Measurements from ENCODE around the gene KLHL40.

Gene KLHL40

GRCh38 chr3:42688016-42688415 is 2.7 kb downstream of the KLHL40 start:
- no peak for FAIRE-seq
- no peak for DNase-seq (ENCODE audit: insufficient read length, low spot score)

GRCh38 chr3:42688487-42689420 is 3.4 kb downstream of the KLHL40 start:
- no peak for DNase-seq (ENCODE audit: insufficient read length, low spot score)
- no peak for FAIRE-seq

DNA sequence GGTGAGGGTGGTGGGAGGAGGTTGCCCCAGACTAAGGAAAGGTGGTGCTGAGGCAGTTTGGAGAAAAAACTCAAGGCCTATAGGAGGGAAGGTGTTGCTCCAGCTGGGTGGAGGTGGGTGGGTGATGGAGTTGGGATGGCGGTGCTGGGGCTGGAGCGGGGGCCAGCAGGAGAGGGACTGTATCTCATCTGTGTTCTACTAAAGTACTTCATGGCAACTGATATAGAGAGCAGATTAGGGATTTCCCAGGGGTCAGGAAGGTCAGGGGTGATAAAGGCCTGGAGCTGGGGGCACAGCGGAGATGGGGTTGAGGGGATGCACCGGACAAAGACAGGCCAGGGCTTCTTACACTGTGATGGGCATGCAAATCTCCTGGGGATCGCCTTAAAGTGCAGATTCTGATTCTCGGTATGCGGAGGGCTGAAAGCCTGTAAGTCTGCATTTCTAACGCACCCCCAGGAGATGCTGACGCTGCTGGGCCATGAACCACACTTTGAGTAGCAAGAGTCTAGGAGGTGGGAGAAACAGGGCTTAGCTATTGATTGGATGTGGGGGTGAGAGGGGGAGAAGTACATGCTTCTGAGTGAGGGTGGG is 4.2 kb downstream of the KLHL40 start:
- DNase-seq (ENCODE audit: insufficient read length, low spot score) (no peak), FAIRE-seq (no peak)

GRCh38 chr3:42690191-42690590 is 4.9 kb downstream of the KLHL40 start:
- DNase-seq (ENCODE audit: insufficient read length, low spot score) = no peak
- FAIRE-seq = no peak

- no peak for FAIRE-seq
Measured at GRCh38 chr3:42690766-42691680, 5.7 kb downstream of the KLHL40 start.

DNA sequence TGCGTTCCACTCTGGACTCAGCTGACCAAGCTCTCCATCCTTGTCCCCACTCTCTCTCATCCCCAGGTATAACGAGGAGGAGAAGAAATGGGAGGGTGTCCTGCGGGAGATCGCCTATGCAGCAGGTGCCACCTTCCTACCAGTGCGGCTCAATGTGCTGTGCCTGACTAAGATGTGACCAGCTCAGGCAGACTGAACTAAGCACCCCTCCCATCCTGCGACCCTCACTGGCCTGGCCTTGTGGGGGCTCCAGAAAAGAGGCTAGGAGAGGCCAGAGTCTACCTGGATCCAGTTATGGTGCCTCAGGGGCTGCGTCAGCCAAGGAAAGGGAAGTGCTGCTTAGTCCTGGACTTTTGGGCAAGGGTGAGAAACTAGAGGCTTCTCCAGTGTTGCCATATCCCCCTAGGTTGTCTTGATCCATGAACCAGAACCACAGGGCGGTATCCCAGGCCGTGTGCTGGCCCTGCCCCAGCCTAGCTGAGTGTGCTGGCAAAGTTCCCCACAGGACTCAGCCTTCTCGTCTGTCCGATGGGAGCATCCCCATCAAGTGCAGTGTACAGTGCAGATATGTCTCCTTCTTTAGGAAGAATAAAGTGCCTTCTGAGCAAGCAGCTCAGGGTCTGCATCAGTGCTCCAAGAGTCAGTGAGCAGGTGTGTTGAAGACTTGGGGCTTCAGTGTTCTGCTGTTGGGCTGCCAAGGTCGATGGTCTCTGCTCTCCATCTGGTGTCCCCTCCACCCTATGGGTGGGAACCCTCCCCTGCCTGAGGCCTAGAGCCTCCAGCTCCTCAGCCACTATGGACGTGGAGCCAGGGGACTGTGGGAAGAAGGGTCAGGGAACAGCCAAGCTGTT is 6.7 kb downstream of the KLHL40 start:
- FAIRE-seq (no peak), DNase-seq (ENCODE audit: insufficient read length, low spot score) (no peak)

More at GRCh38 chr3:42690766-42691680, 5.7 kb downstream of the KLHL40 start:
- no peak for DNase-seq (ENCODE audit: insufficient read length, low spot score)

DNA sequence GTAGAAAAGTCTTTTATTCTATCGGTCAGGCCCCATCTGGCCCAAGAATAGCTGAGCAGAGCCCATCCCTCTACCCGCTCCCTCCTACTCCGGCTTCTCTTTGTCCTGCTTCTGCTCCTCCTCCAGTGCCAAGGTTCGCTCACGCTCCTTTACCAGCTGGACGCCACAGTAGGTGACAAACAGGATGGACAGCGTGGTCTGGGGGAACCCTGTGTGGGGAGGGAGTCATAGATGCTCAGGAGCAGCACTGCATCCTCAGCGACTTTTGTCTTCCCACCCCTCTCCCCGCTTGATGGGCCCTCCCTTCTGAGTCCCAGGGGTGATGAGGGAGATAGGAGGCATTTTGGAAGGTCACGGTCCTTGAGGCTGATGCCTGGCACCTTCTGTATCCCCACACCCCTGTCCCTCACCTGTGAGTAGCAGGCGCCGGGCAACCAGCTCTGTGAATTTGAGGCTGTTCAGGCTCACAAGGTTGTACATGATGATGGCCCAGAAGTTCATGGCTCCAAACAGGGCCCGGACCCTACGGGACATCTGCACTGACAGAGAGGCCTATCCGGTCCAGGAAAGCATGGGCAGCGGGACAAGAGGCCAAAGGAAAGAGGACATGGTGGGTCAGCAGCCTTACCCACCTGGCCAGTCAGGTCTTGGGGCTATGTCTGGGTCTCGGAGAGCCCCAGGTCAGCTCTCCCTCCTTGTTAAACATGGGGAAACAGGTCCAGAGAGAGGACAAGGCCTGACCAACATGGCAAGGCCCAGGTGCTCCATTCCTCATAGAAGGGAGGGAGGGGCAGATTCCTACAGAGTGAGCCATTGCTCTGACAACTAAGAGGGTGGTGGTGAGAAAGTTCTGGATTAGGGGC is 7.6 kb downstream of the KLHL40 start:
- DNase-seq (ENCODE audit: insufficient read length, low spot score) = no peak

GRCh38 chr3:42693530-42693930 is 8.2 kb downstream of the KLHL40 start:
- no peak for FAIRE-seq

More for the DNA sequence above, 7.6 kb downstream of the KLHL40 start:
- no peak for FAIRE-seq

DNA sequence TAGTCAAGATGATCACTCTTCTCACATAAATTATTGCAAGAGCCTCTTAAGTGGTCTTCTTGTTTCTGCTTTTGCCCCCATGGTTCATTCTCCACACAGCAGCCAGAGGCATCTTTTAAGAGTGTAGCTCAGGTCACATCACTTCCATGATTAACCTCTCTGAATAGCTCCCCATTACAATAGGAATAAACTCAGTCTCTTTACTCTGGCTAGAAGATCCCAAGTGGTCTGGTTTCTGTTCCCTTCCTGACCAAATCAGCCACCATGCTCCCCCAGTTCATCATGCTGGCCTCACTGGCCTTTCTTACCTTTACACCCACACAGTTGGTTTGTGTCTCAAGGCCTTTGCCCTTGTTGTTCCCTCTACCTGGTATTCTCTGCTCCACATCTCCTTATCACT is 9.0 kb downstream of the KLHL40 start:
- FAIRE-seq (no peak), DNase-seq (ENCODE audit: insufficient read length, low spot score) (no peak)

More at GRCh38 chr3:42693530-42693930, 8.2 kb downstream of the KLHL40 start:
- DNase-seq (ENCODE audit: insufficient read length, low spot score) = no peak

DNA sequence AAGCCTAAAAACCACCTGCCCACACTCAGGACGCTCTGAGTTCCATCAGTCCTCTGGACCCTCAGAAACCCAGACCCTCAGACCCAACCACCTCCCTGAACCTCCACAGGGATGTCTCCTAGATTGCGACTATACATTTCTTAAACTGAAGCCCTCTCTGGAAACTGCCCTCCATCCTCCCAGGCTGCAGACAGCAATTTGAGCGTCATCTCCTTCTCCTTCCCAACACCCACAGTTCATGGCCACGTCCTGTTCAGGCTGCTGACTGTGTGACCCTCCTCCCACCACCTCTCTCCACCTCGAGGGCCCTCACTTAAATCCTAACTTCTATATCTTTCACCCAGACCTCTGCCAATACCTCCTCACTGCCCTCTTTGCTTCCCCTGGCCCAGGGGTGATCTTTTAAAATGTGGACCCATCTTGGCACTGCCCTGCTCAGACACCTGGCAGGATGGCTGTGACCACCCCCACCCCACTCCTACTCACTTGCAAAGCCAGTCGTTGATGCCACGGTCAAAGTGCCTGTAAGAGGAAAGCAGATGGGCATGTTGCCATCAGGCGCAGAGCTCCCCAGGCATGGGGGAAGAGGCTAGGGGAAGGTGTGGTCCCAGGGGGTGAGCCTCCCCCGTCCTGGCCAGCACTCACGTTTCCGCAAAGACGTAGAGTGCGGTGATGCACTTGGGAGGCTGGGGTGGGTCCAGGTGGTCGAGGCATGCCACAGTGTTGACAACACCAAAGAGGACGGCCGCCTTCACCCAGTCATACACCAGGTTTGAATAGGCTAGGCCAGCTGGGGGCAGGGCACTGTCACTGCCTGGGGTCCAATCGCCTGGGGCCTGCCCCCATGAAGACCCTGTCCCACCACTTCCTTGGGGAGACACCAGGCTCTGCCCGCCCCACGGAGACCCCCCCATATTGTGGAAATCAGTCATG is 11.3 kb downstream of the KLHL40 start:
- FAIRE-seq (no peak), DNase-seq (ENCODE audit: insufficient read length, low spot score) (no peak)

DNA sequence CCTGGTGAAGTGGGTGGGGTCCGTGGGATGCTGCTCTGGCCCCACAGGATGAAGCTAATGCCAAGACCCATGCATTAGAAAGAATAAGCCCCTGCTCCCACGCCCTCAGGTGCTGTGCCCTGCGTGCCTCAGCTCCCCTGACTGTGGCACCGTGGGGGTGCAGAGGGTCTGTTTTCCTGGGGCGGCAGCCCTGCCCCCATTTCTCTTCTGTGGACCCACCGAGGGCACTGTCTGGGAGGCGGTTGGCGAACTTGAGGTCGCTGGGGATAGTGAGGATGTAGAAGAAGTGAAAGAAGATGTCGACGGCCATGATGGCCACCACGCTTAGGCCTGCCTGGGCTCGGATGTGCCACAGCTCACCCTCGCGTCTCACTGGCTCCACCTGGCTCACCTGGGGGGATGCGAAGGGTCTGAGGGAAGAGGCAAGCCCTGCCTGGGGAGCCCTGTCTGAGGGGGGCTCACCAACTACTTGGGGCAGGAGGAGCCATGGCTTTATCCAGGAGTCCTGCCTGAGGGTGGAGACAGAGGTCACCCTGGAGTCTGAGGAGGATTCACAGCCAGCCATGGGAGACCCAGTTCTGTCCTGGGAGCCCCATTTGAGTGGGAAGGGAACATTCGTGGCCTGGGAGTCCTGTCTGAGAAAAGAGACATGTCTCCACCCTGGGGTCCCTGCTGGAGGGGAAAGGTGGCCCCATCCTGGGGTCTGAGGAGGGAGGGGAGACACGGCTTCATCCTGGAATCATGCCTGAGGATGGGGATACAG is 12.1 kb downstream of the KLHL40 start:
- no peak for FAIRE-seq
- no peak for DNase-seq (ENCODE audit: insufficient read length, low spot score)

DNA sequence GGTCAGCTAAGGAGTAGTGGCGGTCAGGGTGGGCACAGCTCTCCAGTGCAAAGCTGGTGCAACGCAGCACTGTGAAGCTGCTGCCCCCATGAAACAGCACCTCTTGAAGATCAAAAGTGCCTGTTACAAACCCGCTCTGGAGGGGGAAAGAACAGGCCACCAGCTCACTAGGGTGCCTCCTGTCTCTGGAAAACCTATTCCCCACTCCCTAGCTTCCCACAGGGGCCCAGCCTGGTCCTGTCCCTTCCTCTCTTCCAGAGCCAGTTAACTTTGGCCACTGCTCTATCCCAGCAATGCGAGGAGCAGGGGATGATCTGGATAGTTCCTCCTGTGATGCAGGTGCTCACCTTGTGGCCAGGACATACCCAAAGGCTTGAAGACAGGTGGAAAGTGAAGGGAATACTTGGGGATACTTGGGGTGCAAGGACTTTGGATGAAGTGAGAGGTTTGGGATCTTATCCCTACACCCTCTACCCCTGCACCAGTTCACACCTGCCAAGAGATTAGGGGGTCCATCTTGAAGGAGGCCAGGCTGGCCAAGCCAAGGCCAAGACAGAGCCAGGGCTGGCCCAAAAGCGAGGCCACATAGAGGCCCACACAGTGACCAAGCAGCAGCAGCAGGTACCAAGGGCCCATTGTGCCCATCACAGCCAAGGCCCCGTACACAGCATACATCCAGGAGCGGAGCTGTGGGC is 13.0 kb downstream of the KLHL40 start:
- DNase-seq (ENCODE audit: insufficient read length, low spot score) (no peak), FAIRE-seq (no peak)

DNA sequence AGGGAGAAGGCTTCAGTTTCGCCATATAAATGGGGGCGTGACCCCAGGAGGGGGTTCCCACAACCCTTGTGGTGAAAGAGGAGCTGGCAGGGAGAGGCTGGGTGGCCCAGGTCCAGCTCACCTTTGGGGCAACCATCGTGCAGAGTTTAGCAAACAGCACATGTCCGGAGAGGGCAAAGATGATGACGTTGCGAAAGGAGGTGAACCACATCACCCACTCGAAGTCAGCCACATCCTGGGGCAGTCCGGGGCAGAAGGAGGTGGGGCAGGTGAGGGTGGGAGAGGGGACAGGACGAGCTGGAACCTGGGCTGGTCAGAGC is 13.5 kb downstream of the KLHL40 start:
- FAIRE-seq (no peak), DNase-seq (ENCODE audit: insufficient read length, low spot score) (no peak)

GRCh38 chr3:42699511-42699971 is 14.2 kb downstream of the KLHL40 start:
- FAIRE-seq = no peak
- DNase-seq (ENCODE audit: insufficient read length, low spot score) = no peak

DNA sequence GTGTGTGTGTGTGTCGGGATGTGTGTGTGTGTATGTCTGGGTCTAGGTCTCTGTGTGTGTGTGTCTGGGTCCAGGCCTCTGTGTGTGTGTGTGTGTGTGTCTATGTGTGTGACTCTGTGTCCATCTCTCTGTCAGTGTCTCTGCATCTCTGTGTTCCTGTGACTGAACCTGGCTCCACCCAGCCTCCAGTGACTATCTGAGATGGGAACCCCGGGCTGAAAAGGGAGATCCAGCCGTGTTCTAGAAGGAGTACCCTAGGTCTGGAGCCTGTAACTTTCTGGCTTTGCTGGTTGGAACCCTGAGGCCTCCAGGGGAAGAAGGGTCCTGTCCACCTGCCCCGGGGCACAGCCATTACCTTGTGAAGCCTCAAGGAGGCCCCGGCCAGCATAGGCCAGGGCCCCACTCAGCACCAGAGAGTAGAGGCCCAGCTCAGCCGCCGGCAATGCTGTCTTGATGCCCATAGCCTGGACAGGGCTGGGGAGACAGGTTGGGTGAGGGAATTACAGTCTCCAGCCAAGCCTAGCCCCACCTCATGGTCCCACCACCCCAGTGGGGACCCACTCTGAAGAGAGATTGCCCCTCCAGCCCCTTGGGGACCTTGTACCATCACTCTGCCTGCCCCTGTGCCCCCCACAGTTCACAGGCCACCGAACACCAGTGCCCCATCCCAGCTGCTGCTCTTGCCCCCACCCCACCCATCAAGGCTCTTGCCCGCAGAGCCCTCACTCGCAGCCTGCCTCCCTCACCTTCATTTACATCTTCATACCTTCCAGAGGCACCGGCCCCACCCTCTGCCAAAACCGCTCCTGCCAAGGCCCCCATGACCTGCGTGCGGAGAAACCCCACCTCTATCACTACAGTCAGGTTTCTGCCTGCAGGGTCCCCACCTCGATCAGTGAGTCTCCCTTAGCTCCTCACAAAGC is 15.3 kb downstream of the KLHL40 start:
- FAIRE-seq (no peak), DNase-seq (ENCODE audit: insufficient read length, low spot score) (no peak)

Data from GM19239 (cell line).